MCF 10A (cell line): ENCODE data around the gene IFNA4. TPM values are rescaled to one million over a fixed set of nuclear protein-coding genes. Genes with fewer than 3 reads are reported as not detected.
"Not testable (repeated sequence)": the region's sequence is repeated elsewhere in the genome, so short reads cannot be mapped to it uniquely, and the experiment has no call there.

Experiments
- Bru-seq: library from RNA; stranded (reverse); fragments of 400-500 nt; gene quantifications from one replicate; lab custom pipeline; 2021; lab: Mats Ljungman, UMichigan
- BruChase-seq, 2 experiments: library from RNA; stranded (reverse); fragments of 400-500 nt; gene quantifications; one replicate each; lab custom pipeline; 2021; lab: Mats Ljungman, UMichigan
- BruUV-seq: library from RNA; stranded (reverse); fragments of 400-500 nt; replicated peaks from 2 replicates; lab custom pipeline; 2021; lab: Mats Ljungman, UMichigan
- CTCF ChIA-PET: fragments of 300-600 bp; sonication (Branson Sonifier 250); formaldehyde crosslinking; extraction: SDS; loops from one replicate; lab custom pipeline; 2021; ENCODE audit warnings: antibody characterized with exemption, inconsistent platforms; lab: Yijun Ruan, JAX
- POLR2A ChIA-PET: fragments of 300-600, 350-650 bp; sonication (Branson Sonifier 250); formaldehyde crosslinking; extraction: SDS; loops from one replicate; lab custom pipeline; 2020; ENCODE audit warnings: antibody characterized with exemption, inconsistent platforms; lab: Yijun Ruan, JAX
- DNase-seq: peaks from one replicate; pipeline ENCODE4 v3.0.0-alpha.2; 2018; ENCODE audit not compliant: unreplicated experiment
- H3K27ac Mint-ChIP-seq: one replicate; pipeline ENCODE4 v1.8.0; 2022; ENCODE audit warnings: mild to moderate bottlenecking, low read depth, mixed read lengths; ENCODE audit not compliant: unreplicated experiment
- H3K27me3 Mint-ChIP-seq: one replicate; pipeline ENCODE4 v1.8.0; 2022; ENCODE audit warnings: mixed read lengths; ENCODE audit not compliant: insufficient read depth, unreplicated experiment
- H3K36me3 Mint-ChIP-seq: one replicate; pipeline ENCODE4 v1.8.0; 2022; ENCODE audit warnings: mild to moderate bottlenecking, moderate library complexity, mixed read lengths; ENCODE audit not compliant: insufficient read depth, unreplicated experiment
- H3K4me1 Mint-ChIP-seq: one replicate; pipeline ENCODE4 v1.8.0; 2022; ENCODE audit warnings: mixed read lengths; ENCODE audit not compliant: insufficient read depth, unreplicated experiment
- H3K4me3 Mint-ChIP-seq: one replicate; pipeline ENCODE4 v1.8.0; 2022; ENCODE audit warnings: mild to moderate bottlenecking, moderate library complexity, mixed read lengths; ENCODE audit not compliant: unreplicated experiment
- H3K9me3 Mint-ChIP-seq: one replicate; pipeline ENCODE4 v1.8.0; 2022; ENCODE audit warnings: mixed read lengths; ENCODE audit not compliant: unreplicated experiment
- intact Hi-C: fragments of 100-400 bp; cut with micrococcal nuclease; formaldehyde crosslinking; loops from 2 replicates; pipeline ENCODE4 v1.14.1; 2022
- long read RNA-seq: library from polyadenylated mRNA; stranded (forward); transcript quantifications from one replicate; pipeline ENCODE4 v2.0.0, GENCODE V29; 2022
- total RNA-seq: library from RNA; stranded (reverse); gene quantifications from 2 replicates; pipeline ENCODE4 v1.2.3, GENCODE V29; 2022
- TF ChIP-seq, protein P1 (sequence below): fragments of 200-600 bp; IDR thresholded peaks from one replicate; pipeline ENCODE4 v1.8.0; 2022; ENCODE audit warnings: antibody characterized with exemption, mild to moderate bottlenecking; ENCODE audit not compliant: unreplicated experiment

The IFNA4 gene
- total RNA-seq: not detected in 2 replicates
- not detected for Bru-seq, nascent RNA
- not detected for BruChase-seq, experiment 1, labeled RNA remaining after a 6-hour chase
- not detected for BruChase-seq, experiment 2, labeled RNA remaining after a 2-hour chase
- long read RNA-seq: 0 reads

DNA sequence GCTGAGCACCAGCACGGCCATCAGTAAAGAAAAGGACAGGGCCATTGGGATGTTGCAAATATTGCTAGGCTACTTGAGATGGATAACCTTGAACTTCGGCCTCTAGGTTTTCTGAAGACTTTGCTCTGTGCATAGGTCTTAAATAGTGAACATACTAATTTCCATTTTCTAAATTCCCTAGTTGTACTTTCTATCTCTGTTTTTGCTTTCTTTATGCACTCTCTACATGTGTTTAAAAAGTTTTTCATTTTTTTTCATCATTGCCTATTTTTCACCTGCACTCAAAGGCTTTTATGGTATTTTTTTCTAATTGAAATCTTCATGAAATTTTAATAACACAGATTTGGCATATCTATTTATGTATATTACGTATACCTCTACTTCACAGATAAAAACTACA is at the start of gene IFNA4:
IFNA4 (minus strand) TSS at position 101 of the 400 bp plus-strand sequence; CDS start at position 45, 56 bp downstream.
- intact Hi-C loops, H3K36me3 Mint-ChIP-seq, BruUV-seq, H3K27ac Mint-ChIP-seq, CTCF ChIA-PET, POLR2A ChIA-PET, H3K4me1 Mint-ChIP-seq, H3K9me3 Mint-ChIP-seq, H3K4me3 Mint-ChIP-seq, DNase-seq: not testable (repeated sequence)
- peaks cover 41% of the 10 kb centered on the region for H3K27me3 Mint-ChIP-seq

DNA sequence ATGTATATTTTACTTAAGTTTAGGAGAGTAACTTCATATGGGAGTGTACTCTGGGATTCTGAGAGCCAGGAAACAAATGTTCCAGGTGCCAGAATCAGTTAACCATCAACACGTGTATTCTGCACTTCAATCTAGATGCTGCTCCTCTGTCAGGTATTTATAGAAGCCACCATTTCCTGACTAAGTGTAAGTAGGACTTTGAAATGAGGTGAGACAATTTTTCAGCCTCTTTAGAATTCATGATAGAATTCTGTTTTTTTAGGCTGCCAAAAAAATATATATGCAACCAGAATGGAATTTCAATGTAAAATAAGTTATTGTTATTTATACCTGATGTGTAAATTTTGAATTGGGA is 49.0 kb upstream of the IFNA4 start:
- H3K4me3 Mint-ChIP-seq, H3K27ac Mint-ChIP-seq, DNase-seq, H3K36me3 Mint-ChIP-seq, BruUV-seq, intact Hi-C loops, H3K9me3 Mint-ChIP-seq, H3K4me1 Mint-ChIP-seq: not testable (repeated sequence)
- H3K27me3 Mint-ChIP-seq: peaks cover 45% of the 10 kb centered on the region
- ChIA-PET CTCF (interaction anchor here (0.6 to 4.0 kb wide), 16 partner anchors 10 to 1024 kb away, joined by 3 to 17 read pairs (median 3); no protein-coding TSS in a partner anchor), POLR2A (interaction anchor here (0.6 kb wide), 1 partner anchor 206 kb away, joined by 4 read pairs; no protein-coding TSS in a partner anchor)

DNA sequence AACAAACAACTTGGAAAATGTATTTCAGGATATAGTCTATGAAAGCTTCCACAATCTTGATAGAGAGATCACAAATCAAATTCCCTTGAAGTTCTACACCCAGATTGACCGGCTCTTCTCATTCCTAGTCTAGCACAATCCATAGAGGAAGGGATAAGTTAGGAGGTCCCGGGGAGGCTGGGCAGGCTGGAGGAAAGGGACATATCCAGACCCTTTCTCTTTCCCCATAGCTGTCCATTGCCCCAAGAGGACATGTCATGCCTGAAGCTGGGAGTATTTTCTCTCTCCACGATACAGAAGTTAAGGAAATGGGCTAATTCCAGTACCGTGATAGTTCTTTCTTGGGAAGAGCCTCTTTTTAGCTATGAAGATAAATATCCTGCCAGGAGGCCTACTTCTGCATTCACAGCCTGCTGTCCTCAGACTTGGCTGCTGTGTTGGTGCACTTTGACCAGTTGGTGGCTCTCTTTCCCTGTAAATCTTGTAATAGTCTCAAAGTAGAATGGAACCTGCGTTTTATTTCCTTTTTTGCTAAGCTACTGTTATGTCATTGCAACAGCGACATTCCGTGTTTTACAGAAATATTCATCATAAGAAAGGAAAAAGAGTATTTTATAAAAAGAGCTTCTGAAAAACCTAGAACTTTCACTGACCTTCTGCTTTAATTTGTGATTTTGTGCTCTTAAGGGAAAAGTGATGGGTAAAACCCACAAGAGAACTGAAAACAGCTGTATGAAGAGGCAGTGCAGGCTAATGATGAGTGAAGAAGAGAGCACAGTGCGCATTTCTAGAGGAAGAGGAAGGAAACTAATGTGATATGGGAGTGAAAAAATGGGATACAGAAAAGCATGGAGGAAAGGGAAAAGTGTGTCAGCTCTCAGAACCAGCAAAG is 48.3 kb upstream of the IFNA4 start:
- H3K36me3 Mint-ChIP-seq, H3K27ac Mint-ChIP-seq, H3K4me1 Mint-ChIP-seq, H3K4me3 Mint-ChIP-seq, H3K9me3 Mint-ChIP-seq, BruUV-seq, intact Hi-C loops: not testable (repeated sequence)
- ChIA-PET CTCF (interaction anchor here (0.6 to 4.0 kb wide), 18 partner anchors 10 to 1371 kb away, joined by 3 to 17 read pairs (median 3); no protein-coding TSS in a partner anchor), POLR2A (interaction anchor here (0.6 kb wide), 1 partner anchor 207 kb away, joined by 4 read pairs; no protein-coding TSS in a partner anchor)
- TF ChIP-seq, protein P1, sequence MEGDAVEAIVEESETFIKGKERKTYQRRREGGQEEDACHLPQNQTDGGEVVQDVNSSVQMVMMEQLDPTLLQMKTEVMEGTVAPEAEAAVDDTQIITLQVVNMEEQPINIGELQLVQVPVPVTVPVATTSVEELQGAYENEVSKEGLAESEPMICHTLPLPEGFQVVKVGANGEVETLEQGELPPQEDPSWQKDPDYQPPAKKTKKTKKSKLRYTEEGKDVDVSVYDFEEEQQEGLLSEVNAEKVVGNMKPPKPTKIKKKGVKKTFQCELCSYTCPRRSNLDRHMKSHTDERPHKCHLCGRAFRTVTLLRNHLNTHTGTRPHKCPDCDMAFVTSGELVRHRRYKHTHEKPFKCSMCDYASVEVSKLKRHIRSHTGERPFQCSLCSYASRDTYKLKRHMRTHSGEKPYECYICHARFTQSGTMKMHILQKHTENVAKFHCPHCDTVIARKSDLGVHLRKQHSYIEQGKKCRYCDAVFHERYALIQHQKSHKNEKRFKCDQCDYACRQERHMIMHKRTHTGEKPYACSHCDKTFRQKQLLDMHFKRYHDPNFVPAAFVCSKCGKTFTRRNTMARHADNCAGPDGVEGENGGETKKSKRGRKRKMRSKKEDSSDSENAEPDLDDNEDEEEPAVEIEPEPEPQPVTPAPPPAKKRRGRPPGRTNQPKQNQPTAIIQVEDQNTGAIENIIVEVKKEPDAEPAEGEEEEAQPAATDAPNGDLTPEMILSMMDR: peak; percentile 18
- peak; percentile 37 for DNase-seq
- H3K27me3 Mint-ChIP-seq: peaks cover 42% of the 10 kb centered on the region

DNA sequence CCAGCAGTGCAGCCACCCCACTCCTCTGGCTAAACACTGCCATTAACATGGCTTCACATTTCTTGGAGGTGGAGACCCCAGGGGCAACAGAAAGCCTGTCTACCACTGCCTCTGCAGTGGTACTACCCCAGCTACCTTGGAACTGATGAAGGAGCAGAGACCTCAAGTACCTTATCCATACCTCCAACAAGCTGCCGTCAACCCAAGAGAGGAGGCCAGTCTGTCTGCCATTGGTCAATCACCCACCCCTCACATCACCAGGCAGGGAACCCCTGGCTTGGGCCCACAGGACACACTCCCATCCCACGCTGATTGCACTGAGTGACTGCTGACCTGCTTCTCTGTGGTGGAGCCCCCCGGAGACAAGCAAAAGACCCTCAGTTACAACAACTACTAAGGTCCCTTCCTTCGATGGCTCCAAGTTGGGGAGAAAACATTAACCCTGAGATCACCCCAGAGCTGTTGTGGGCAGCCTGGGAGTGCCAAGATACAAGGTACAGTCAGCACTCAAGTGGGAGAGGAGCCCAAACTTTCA is 46.8 kb upstream of the IFNA4 start:
- no peaks in the 10 kb centered on the region for H3K9me3 Mint-ChIP-seq
- no peak overlapping the region for H3K27ac Mint-ChIP-seq
- peaks cover 32% of the 10 kb centered on the region for H3K27me3 Mint-ChIP-seq
- DNase-seq: no peak
- H3K36me3 Mint-ChIP-seq: no peaks in the 10 kb centered on the region
- H3K4me1 Mint-ChIP-seq: peaks cover 5% of the 10 kb centered on the region
- H3K4me3 Mint-ChIP-seq: no peak overlapping the region
- TF ChIP-seq, protein P1: no peak
- intact Hi-C loops: no loop called here
- ChIA-PET POLR2A (no interaction called here), CTCF (interaction anchor here (0.7 to 4.0 kb wide), 2 partner anchors 19 to 22 kb away, joined by 3 to 17 read pairs; no protein-coding TSS in a partner anchor)
- BruUV-seq: no TSS peak
